ENCODE results near the gene HDC.

DNA sequence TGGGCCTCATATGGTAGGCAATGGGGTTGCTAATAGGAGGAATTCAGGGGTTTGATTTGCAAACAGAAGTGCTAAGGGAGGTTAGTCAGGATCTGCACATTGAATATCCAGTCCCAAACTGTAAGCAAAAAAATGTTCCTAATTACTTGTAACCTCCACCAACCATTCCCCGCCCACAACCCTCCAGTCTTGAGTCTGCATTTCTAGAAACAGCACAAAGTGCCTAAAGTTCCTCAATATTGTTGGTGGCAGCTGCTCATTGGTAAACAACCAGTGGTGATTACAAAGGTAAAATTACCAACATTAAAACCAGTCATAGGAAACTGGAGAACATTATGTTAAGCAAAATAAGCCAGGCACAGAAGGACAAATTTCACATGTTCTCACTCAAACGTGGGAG lies 18.9 kb downstream of the HDC start:
- TF ChIP-seq FOXM1 (CRISPR knock-in tag; IDR thresholded peaks at IDR 0.05): no peak
- no peak for TF ChIP-seq RBM39 (IDR thresholded peaks at IDR 0.05; ENCODE audit: low read depth, low read length, poor library complexity, severe bottlenecking)
- TF ChIP-seq SIN3A (IDR thresholded peaks at IDR 0.05; ENCODE audit: borderline replicate concordance, low read depth, low read length): no peak
- TF ChIP-seq ZNF629 (CRISPR knock-in tag; conservative IDR thresholded peaks at IDR 0.05): no peak
- TF ChIP-seq SMARCE1 (IDR thresholded peaks at IDR 0.05; ENCODE audit: borderline replicate concordance): no peak
- TF ChIP-seq, protein P1, sequence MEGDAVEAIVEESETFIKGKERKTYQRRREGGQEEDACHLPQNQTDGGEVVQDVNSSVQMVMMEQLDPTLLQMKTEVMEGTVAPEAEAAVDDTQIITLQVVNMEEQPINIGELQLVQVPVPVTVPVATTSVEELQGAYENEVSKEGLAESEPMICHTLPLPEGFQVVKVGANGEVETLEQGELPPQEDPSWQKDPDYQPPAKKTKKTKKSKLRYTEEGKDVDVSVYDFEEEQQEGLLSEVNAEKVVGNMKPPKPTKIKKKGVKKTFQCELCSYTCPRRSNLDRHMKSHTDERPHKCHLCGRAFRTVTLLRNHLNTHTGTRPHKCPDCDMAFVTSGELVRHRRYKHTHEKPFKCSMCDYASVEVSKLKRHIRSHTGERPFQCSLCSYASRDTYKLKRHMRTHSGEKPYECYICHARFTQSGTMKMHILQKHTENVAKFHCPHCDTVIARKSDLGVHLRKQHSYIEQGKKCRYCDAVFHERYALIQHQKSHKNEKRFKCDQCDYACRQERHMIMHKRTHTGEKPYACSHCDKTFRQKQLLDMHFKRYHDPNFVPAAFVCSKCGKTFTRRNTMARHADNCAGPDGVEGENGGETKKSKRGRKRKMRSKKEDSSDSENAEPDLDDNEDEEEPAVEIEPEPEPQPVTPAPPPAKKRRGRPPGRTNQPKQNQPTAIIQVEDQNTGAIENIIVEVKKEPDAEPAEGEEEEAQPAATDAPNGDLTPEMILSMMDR (CRISPR knock-in tag; IDR thresholded peaks at IDR 0.05): no peak
- TF ChIP-seq, protein P2, sequence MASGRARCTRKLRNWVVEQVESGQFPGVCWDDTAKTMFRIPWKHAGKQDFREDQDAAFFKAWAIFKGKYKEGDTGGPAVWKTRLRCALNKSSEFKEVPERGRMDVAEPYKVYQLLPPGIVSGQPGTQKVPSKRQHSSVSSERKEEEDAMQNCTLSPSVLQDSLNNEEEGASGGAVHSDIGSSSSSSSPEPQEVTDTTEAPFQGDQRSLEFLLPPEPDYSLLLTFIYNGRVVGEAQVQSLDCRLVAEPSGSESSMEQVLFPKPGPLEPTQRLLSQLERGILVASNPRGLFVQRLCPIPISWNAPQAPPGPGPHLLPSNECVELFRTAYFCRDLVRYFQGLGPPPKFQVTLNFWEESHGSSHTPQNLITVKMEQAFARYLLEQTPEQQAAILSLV (CRISPR knock-in tag; IDR thresholded peaks at IDR 0.05; ENCODE audit: borderline replicate concordance): no peak
- TF ChIP-seq, protein P3, sequence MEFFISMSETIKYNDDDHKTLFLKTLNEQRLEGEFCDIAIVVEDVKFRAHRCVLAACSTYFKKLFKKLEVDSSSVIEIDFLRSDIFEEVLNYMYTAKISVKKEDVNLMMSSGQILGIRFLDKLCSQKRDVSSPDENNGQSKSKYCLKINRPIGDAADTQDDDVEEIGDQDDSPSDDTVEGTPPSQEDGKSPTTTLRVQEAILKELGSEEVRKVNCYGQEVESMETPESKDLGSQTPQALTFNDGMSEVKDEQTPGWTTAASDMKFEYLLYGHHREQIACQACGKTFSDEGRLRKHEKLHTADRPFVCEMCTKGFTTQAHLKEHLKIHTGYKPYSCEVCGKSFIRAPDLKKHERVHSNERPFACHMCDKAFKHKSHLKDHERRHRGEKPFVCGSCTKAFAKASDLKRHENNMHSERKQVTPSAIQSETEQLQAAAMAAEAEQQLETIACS (CRISPR knock-in tag; IDR thresholded peaks at IDR 0.05): no peak
- no peak for TF ChIP-seq SMYD3 (CRISPR knock-in tag; IDR thresholded peaks at IDR 0.05)
- no peak for TF ChIP-seq CBX5 (CRISPR knock-in tag; IDR thresholded peaks at IDR 0.05; ENCODE audit: borderline replicate concordance)
- TF ChIP-seq ZFX (CRISPR knock-in tag; IDR thresholded peaks at IDR 0.05; ENCODE audit: low read depth): no peak
